Activated T-cell treated with anti-CD3 and anti-CD28 coated beads for 4 hours (primary cell): ENCODE results near the gene MUC6.

Source experiments
- DNase-seq: peaks from one replicate; pipeline ENCODE4 v3.0.0-alpha.2; 2020

MUC6 gene

DNA sequence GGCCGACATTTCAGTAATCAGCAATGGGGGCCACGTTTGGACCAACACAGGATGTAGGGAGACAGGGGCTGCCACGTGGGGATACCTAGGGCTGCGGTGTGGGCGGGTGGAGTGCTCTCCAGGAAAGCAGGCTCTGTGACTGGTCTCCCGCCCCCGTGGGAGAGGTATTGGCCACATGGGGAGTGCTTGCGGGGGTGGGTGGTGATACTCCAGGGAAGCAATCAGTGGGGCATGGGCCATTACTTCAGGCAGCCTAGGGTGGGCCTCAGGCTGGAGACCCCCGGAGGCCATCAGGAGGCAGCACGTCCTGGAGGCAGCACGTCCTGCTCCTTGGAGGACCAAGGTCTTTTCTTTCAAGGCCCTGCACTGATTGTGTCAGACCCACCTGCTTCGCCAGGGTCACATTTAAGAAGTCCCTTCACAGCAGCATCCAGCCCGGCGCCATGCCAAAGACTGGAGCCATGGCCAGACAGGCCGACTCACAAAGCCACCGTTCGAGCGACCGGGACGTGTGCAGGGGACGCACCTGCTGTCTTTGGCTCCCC lies 35.1 kb upstream of the MUC6 start:
- no peak for DNase-seq

- no peak for DNase-seq
These were observed 34.3 kb upstream of the MUC6 start for GRCh38 chr11:1070594-1071462.

- no peak for DNase-seq
These were observed 33.2 kb upstream of the MUC6 start for GRCh38 chr11:1069740-1070139.

DNA sequence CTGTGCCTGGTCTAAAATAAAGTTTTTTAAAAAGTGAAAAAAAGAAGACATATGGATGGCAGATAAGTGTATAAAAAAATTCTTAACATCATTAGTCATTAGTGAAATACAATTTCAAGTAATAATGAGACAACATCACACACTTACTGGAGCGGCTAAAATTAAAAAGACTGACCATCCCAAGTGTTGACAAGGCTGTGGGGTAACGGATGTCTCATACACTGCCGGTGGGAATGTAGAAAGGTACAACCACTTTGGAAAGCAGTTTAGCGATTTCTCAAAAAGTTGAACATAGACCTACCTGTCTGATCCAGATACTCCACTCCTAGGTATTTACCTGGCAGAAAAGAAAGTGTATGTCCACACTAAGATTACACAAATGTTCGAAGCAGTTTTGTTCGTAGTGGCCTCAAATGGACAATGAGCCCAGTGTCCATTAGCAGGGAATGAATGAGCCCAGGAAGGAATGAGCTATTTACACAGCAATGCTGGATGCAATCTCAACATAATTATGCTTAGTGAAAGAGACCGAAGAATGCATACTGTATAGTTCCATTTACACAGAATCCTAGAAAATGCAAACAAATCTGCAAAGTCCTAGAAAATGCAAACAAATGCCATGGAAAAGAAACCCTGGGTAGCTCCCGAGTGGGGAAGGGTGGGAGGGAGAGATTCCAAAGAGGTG lies 31.4 kb upstream of the MUC6 start:
- no peak for DNase-seq

- no peak for DNase-seq
These were observed 27.6 kb upstream of the MUC6 start for GRCh38 chr11:1064167-1064566.

GRCh38 chr11:1062075-1062820 lies 25.7 kb upstream of the MUC6 start:
- no peak for DNase-seq

- no peak for DNase-seq
These were observed 24.5 kb upstream of the MUC6 start for GRCh38 chr11:1060852-1061616.

GRCh38 chr11:1060410-1060809 lies 23.9 kb upstream of the MUC6 start:
- no peak for DNase-seq

DNA sequence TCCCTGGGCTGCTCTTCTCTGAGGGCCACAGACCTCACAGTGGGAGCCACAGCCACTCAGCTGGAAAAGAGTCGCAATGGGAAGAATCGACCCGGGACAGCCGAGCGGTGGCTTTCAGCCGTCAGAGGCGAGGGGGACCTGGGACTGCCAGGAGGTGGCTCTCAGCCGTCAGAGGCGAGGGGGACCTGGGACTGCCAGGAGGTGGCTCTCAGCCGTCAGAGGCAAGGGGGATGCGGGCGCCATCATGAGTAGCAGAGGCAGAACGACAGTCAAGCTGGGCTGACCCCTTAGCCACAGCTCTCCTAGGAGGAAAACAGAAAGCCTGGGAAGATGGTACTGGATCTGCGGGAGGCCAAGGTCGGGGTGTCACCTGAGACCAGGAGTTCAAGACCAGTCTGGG lies 23.2 kb upstream of the MUC6 start:
- no peak for DNase-seq

DNA sequence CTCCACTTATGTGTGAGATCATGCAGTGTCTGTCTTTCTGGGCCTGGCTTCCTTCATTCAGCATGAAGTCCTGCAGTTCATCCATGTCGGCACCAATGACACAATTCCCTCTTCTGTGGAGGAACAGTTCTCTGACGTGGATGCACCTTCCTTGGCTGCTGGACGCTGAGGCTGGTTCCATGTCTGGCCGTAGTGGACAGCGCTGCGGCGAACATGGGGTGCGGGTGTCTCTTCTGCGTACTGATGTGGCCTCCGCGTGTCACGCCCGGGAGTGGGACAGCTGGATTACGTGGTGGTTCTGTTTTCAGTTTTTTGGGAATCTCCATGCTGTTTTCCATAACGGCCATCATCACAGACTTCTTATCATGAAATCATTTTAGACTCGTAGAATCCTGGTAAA lies 21.3 kb upstream of the MUC6 start:
- no peak for DNase-seq

DNA sequence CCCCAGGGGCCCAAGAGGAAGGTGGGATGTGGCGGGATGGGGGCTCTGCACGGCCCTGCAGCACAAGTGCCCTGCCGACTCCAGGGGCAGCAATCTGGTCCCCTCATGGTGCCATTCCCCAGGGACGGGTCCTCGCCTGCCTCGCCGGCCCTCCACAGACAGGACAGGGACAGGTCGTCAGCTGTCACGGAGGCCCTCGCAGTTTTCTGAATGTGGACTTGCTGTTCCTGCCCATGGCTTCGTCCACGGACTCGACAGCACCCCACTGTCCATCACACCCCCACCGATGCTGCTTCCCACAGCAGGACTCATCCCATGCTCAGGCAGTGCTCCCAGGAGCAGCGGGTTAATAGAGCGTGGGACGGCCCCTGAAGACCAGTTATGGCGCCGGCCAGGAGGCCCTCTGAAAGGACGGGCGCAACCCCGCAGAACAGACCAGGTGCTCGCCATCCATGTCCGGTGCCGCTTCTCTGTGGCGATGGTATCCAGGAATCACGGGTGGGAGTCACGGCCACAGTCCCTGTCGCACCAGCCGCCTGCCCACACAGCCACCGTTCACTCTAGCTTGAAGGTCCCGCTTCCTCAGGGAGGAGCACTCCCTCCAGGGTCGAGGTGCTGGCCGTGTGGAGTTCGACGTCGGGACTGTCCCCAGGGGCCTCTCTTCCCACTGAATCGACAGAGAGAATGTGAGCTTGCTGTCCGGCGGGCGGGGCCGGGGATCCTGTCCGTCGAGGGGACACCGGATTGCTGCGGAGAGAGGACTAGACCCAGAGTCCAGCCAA lies 19.7 kb upstream of the MUC6 start:
- no peak for DNase-seq

GRCh38 chr11:1055109-1055703 lies 18.7 kb upstream of the MUC6 start:
- no peak for DNase-seq

DNA sequence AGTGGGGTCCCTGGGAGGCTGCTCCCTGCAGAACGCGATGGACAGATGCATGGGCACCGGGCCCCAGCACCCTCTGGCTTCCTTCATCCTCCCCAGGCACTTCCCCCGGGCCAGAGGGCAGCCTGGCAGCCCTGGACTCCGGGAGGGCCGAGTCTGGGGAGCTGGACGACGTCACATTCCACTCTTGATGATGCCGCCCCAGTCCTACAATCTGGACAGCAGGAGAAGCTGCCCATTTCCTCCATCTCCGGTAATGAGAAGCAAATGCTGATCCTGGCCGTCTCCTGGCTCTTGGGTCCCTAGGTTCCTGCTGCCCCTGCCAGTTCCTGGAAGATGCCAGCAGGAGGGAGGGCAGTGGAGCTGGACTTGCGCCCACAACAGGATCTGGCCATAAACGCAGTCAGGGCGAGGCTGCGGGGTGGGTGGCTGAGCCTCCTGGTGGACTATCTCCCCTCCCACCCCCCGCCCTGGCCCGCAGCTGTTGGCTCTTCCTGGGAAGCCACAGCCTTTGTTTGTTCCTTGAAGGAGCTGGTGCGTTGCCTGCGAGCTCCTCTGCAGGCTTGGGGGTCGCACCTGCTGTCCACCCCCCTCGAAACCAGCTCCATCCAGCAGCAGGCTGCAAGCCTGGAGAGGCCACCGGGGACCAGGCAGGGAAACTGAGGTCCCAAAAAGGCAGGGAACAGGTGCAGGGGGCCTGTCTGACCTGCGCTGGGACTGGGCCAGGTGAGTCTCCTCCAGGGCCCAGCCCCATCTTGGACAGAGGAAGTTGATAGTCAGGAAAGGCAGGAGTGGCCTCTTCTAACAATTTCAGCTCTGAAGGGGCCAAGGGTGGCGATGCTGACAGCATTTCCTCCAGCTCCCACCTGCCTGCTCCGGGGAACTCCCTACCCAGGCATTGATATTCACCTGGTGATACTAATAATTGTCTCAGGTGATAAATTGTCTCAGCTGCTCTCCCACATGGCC lies 17.9 kb upstream of the MUC6 start:
- no peak for DNase-seq

DNA sequence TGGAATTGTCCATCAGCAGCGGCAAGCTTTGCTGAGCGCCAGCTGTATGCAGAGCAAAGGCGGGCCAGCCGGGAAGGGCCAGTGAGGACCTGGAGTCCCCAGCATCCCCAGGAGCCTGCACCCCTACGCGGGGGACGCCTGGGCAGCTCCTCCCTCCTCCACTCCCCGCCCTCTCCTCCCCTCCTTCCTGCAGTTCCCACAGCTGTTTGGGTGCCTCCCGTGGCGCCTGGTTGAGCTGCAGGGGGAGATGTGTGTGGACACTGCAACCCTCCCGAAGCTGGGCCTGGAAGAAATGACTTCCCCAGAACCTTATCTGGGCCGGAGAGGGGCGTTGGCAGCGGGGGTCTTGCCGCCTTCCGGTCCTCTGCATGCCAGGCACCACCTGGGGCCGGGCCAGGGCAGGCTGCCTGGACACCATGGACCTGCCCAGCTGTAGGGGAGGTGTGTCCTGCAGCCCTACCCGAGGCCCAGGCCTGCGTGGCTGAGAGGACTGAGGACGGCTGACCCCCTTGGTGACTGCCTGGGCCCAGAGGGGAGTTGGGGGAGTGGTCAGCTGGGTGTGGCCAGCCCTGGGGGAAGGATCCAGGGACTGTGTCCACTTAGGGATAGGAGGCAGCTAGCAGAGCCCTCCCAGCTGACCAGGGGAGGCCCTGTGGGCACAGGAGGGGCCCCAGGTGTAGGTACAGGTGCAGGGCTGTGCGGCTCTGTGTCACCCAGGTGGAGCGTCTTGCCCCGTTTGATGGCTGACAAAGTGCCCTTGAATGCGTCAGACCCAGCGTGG lies 16.8 kb upstream of the MUC6 start:
- no peak for DNase-seq

- no peak for DNase-seq
These were observed 15.9 kb upstream of the MUC6 start for GRCh38 chr11:1052133-1053011.

DNA sequence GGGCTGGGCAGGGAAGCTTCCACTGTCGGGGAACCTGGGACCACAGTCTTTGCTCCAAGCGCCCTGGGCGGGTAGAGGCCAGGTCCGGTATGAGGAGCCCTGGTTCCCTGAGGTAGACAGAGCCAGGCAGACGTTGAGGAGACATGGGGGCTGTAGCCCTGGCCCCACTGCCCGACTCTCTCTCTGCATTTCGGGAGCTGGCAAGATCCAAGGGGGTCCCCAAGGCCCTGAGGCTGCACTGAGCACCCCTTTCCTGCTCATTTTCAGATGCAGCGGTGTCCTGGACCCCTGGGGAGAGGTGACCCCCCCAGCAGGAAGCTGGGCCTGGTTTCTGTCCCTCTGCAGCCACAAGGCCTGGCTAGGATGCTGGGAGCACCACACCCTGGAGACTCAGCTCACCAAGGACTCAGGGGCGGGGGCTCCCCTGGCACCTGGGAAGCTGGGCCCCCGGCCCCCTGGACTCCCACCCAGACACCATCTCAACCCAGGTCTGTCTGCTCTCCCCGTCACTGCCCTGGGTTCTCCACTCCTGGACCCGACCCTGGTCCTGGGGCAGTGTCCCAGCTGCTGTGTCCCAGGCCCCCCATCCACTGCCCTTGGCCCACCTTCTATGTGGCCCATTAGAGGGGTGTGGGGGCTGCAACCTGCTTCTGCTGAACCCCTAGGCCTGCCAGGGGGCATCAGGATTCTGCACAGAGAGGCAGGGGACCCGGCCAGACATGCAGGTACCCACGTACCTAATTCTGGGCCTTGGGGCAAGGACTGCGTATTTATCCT lies 15.0 kb upstream of the MUC6 start:
- no peak for DNase-seq

GRCh38 chr11:1050581-1051355 lies 14.2 kb upstream of the MUC6 start:
- DNase-seq, result peak; percentile 52
